MM.1S (cell line): ENCODE measurements around the gene CNOT4.

Experiments
- DNase-seq: peaks from one replicate; pipeline ENCODE4 v3.0.0-alpha.2; 2015
- H2AFZ ChIP-seq: fragments of 300-600 bp; sonication (generic); 2 replicates; pipeline ENCODE4 v1.6.0; 2016; ENCODE audit warnings: antibody characterized with exemption, low read length
- H3F3A ChIP-seq: fragments of 300-600 bp; sonication (generic); 2 replicates; pipeline ENCODE4 v1.6.1; 2016; ENCODE audit warnings: mild to moderate bottlenecking, antibody characterized with exemption, low read length, moderate library complexity, mixed read lengths; ENCODE audit not compliant: insufficient read depth
- H3K27ac ChIP-seq: fragments of 300-600 bp; sonication (generic); 2 replicates; pipeline ENCODE4 v1.5.1; 2016; ENCODE audit warnings: mild to moderate bottlenecking, low read length
- H3K27me3 ChIP-seq: fragments of 300-600 bp; sonication (generic); replicated peaks from 2 replicates; pipeline ENCODE4 v1.6.0; 2016; ENCODE audit warnings: low read length; ENCODE audit not compliant: insufficient read depth
- H3K36me3 ChIP-seq: fragments of 300-600 bp; sonication (generic); replicated peaks from 2 replicates; pipeline ENCODE4 v1.6.1; 2016; ENCODE audit warnings: mild to moderate bottlenecking, low read length, mixed read lengths; ENCODE audit not compliant: insufficient read depth
- H3K4me1 ChIP-seq: fragments of 300-600 bp; sonication (generic); 2 replicates; pipeline ENCODE4 v1.6.1; 2016; ENCODE audit warnings: low read length, mixed read lengths
- H3K4me2 ChIP-seq: fragments of 300-600 bp; sonication (generic); 2 replicates; pipeline ENCODE4 v1.6.0; 2016; ENCODE audit warnings: low read depth, low read length
- H3K4me3 ChIP-seq: fragments of 300-600 bp; sonication (generic); 2 replicates; pipeline ENCODE4 v1.5.1; 2016; ENCODE audit warnings: low read length, mixed read lengths
- H3K79me2 ChIP-seq: fragments of 300-600 bp; sonication (generic); 2 replicates; pipeline ENCODE4 v1.6.1; 2016; ENCODE audit warnings: mixed run types, low read length, mixed read lengths
- H3K9ac ChIP-seq: fragments of 300-600 bp; sonication (generic); 2 replicates; pipeline ENCODE4 v1.6.1; 2016; ENCODE audit warnings: low read length, mixed read lengths
- H3K9me2 ChIP-seq: fragments of 300-600 bp; sonication (generic); replicated peaks from 2 replicates; pipeline ENCODE4 v1.6.1; 2016; ENCODE audit warnings: mild to moderate bottlenecking, low read length, mixed read lengths; ENCODE audit not compliant: insufficient read depth
- H3K9me3 ChIP-seq: fragments of 300-600 bp; sonication (generic); replicated peaks from 2 replicates; pipeline ENCODE4 v1.6.1; 2016; ENCODE audit warnings: mild to moderate bottlenecking, low read length, mixed read lengths; ENCODE audit not compliant: insufficient read depth
- H4K20me1 ChIP-seq: fragments of 300-600 bp; sonication (generic); 2 replicates; pipeline ENCODE4 v1.6.1; 2016; ENCODE audit warnings: mild to moderate bottlenecking, low read length, moderate library complexity, mixed read lengths; ENCODE audit not compliant: insufficient read depth
- CTCF ChIP-seq: fragments of 300-600 bp; sonication (generic); IDR thresholded peaks from 2 replicates; pipeline ENCODE4 v1.5.1; 2016; ENCODE audit warnings: antibody characterized with exemption, low read length, mixed read lengths
- EZH2 ChIP-seq: fragments of 300-600 bp; sonication (generic); optimal IDR thresholded peaks from 2 replicates; pipeline ENCODE3; 2017; ENCODE audit warnings: low read depth, mild to moderate bottlenecking, antibody characterized with exemption, low read length, mixed read lengths
- EZH2phosphoT487 ChIP-seq: fragments of 300-600 bp; sonication (generic); IDR thresholded peaks from 2 replicates; pipeline ENCODE4 v1.6.1; 2018; ENCODE audit warnings: antibody characterized with exemption, low read length

The CNOT4 gene

GRCh38 chr7:135406918-135407317 lies 103.0 kb downstream of the CNOT4 start:
- Histone ChIP-seq H3K4me1 (no peaks in the 10 kb centered on the region), H3K9me3 (no peaks in the 10 kb centered on the region), H3K4me3 (no peak overlapping the region), H3K27me3 (no peaks in the 10 kb centered on the region), H3K4me2 (no peak overlapping the region), H3K79me2 (no peaks in the 10 kb centered on the region), H4K20me1 (no peaks in the 10 kb centered on the region), H3F3A (no peaks in the 10 kb centered on the region), H3K9ac (no peak overlapping the region), H3K27ac (no peak overlapping the region), H3K36me3 (no peaks in the 10 kb centered on the region), H3K9me2 (no peaks in the 10 kb centered on the region), H2AFZ (no peak overlapping the region)
- no peak for DNase-seq
- TF ChIP-seq CTCF = no peak
- no peak for TF ChIP-seq EZH2phosphoT487
- TF ChIP-seq EZH2 = no peak

- no peaks in the 10 kb centered on the region for H4K20me1 ChIP-seq
- no peaks in the 10 kb centered on the region for H3K27me3 ChIP-seq
- no peaks in the 10 kb centered on the region for H3K9me2 ChIP-seq
- no peak overlapping the region for H2AFZ ChIP-seq
- DNase-seq = no peak
- no peak for TF ChIP-seq EZH2
- no peak for TF ChIP-seq CTCF
- TF ChIP-seq EZH2phosphoT487 = no peak
- no peak overlapping the region for H3K4me2 ChIP-seq
- no peak overlapping the region for H3K4me3 ChIP-seq
- H3K4me1 ChIP-seq = no peaks in the 10 kb centered on the region
- H3K27ac ChIP-seq = no peak overlapping the region
- no peaks in the 10 kb centered on the region for H3K36me3 ChIP-seq
- H3F3A ChIP-seq = no peaks in the 10 kb centered on the region
- no peaks in the 10 kb centered on the region for H3K9me3 ChIP-seq
- no peaks in the 10 kb centered on the region for H3K79me2 ChIP-seq
- no peak overlapping the region for H3K9ac ChIP-seq
These were observed 103.9 kb downstream of the CNOT4 start for GRCh38 chr7:135405969-135406368.

- Histone ChIP-seq H3K36me3 (no peaks in the 10 kb centered on the region), H3K4me1 (no peaks in the 10 kb centered on the region), H3K4me2 (no peak overlapping the region), H3K9ac (no peak overlapping the region), H3K79me2 (no peaks in the 10 kb centered on the region), H3F3A (no peaks in the 10 kb centered on the region), H4K20me1 (no peaks in the 10 kb centered on the region), H3K4me3 (no peak overlapping the region), H3K27ac (no peak overlapping the region), H2AFZ (no peak overlapping the region), H3K9me2 (no peaks in the 10 kb centered on the region), H3K9me3 (no peaks in the 10 kb centered on the region), H3K27me3 (no peaks in the 10 kb centered on the region)
- no peak for DNase-seq
- no peak for TF ChIP-seq EZH2phosphoT487
- no peak for TF ChIP-seq CTCF
- TF ChIP-seq EZH2 = no peak
These were observed 106.6 kb downstream of the CNOT4 start for GRCh38 chr7:135403302-135403701.

GRCh38 chr7:135397689-135398088 lies 112.2 kb downstream of the CNOT4 start:
- H3K9me2 ChIP-seq = no peaks in the 10 kb centered on the region
- H3K4me2 ChIP-seq = no peak overlapping the region
- no peak overlapping the region for H3K27ac ChIP-seq
- DNase-seq = no peak
- no peaks in the 10 kb centered on the region for H3K27me3 ChIP-seq
- no peak overlapping the region for H3K4me3 ChIP-seq
- no peaks in the 10 kb centered on the region for H3K4me1 ChIP-seq
- H3K79me2 ChIP-seq = no peaks in the 10 kb centered on the region
- H3F3A ChIP-seq = no peaks in the 10 kb centered on the region
- TF ChIP-seq CTCF (no peak), EZH2 (no peak), EZH2phosphoT487 (no peak)
- H4K20me1 ChIP-seq = no peaks in the 10 kb centered on the region
- H2AFZ ChIP-seq = no peak overlapping the region
- H3K36me3 ChIP-seq = no peaks in the 10 kb centered on the region; the same call in 1 of the 2 replicates
- no peaks in the 10 kb centered on the region for H3K9me3 ChIP-seq
- H3K9ac ChIP-seq = no peak overlapping the region
